CD14-positive monocyte (primary cell): ENCODE data around the gene SV2A. TPM values are rescaled to one million over a fixed set of nuclear protein-coding genes. Genes with fewer than 3 reads are reported as not detected.
"Not testable (repeated sequence)": the region's sequence is repeated elsewhere in the genome, so short reads cannot be mapped to it uniquely, and the experiment has no call there.

ENCODE experiments used
- DNase-seq, 3 donors: peaks; one replicate each; pipeline ENCODE4 v3.0.0-alpha.2; 2011 to 2022
- H2AFZ ChIP-seq: 2 replicates; pipeline ENCODE4 v1.6.0; 2012; ENCODE audit warnings: mild to moderate bottlenecking, low read depth, low read length, inconsistent platforms; ENCODE audit not compliant: insufficient read depth, poor library complexity, severe bottlenecking
- H3K27ac ChIP-seq, 2 donors: 1 replicate in 1 of 2; 2 replicates in 1 of 2; pipeline ENCODE4 v1.5.1; 2012 to 2013; ENCODE audit warnings: low read length in 2 of 2, control low read depth in 1 of 2, inconsistent platforms in 1 of 2, low read depth in 1 of 2, mild to moderate bottlenecking in 1 of 2
- H3K27me3 ChIP-seq, 2 donors: one replicate each; pipeline versions ENCODE4 v1.6.0 to v1.6.1; 2011 to 2013; ENCODE audit warnings: low read length in 2 of 2; ENCODE audit not compliant: control insufficient read depth in 2 of 2, insufficient read depth in 2 of 2
- H3K36me3 ChIP-seq, 2 donors: replicated peaks in 1 of 2; 1 replicate in 1 of 2; 2 replicates in 1 of 2; pipeline versions ENCODE4 v1.5.1 to v1.6.1; 2012 to 2013; ENCODE audit warnings: low read length in 2 of 2, control low read depth in 1 of 2, inconsistent platforms in 1 of 2, mild to moderate bottlenecking in 1 of 2; ENCODE audit not compliant: insufficient read depth in 2 of 2, control insufficient read depth in 1 of 2
- H3K4me1 ChIP-seq, 2 donors: 1 replicate in 1 of 2; 2 replicates in 1 of 2; pipeline versions ENCODE4 v1.5.1 to v1.6.1; 2012 to 2013; ENCODE audit warnings: low read length in 2 of 2, control low read depth in 1 of 2, inconsistent platforms in 1 of 2, mild to moderate bottlenecking in 1 of 2, moderate library complexity in 1 of 2; ENCODE audit not compliant: insufficient read depth in 2 of 2, control insufficient read depth in 1 of 2
- H3K4me2 ChIP-seq: replicated peaks from 2 replicates; pipeline ENCODE3; 2012; ENCODE audit warnings: low read length, moderate library complexity, mild to moderate bottlenecking; ENCODE audit not compliant: poor library complexity, severe bottlenecking; ENCODE audit errors: extremely low read depth
- H3K4me3 ChIP-seq, 3 experiments: fragments of 200-600 bp in 1 of 3; sonication (generic) in 1 of 3; replicated peaks in 1 of 3; 1 replicate in 2 of 3; 2 replicates in 1 of 3; pipeline ENCODE4 v1.5.1; 2011 to 2013; ENCODE audit warnings: low read length in 3 of 3, mild to moderate bottlenecking in 3 of 3, control low read depth in 2 of 3, low read depth in 2 of 3, inconsistent platforms in 1 of 3, moderate library complexity in 1 of 3
- H3K79me2 ChIP-seq: 2 replicates; pipeline ENCODE4 v1.6.0; 2012; ENCODE audit warnings: mild to moderate bottlenecking, control low read depth, inconsistent platforms, low read length, moderate library complexity; ENCODE audit not compliant: insufficient read depth
- H3K9ac ChIP-seq: 2 replicates; pipeline ENCODE4 v1.6.0; 2017; ENCODE audit warnings: low read length, mild to moderate bottlenecking; ENCODE audit not compliant: insufficient read depth, poor library complexity, severe bottlenecking
- H3K9me3 ChIP-seq, 2 donors: replicated peaks in 1 of 2; 1 replicate in 1 of 2; 2 replicates in 1 of 2; pipeline versions ENCODE4 v1.5.1 to v1.6.1; 2012 to 2013; ENCODE audit warnings: low read length in 2 of 2, control low read depth in 1 of 2; ENCODE audit not compliant: control insufficient read depth in 1 of 2, insufficient read depth in 1 of 2
- H4K20me1 ChIP-seq: 2 replicates; pipeline ENCODE4 v1.6.0; 2012; ENCODE audit warnings: mild to moderate bottlenecking, low read length, control low read depth, moderate library complexity; ENCODE audit not compliant: insufficient read depth
- H3K27ac Mint-ChIP-seq, 7 donors: one replicate each; pipeline ENCODE4 v1.8.0; 2020; ENCODE audit warnings: mild to moderate bottlenecking in 7 of 7, mixed read lengths in 7 of 7, moderate library complexity in 6 of 7, inconsistent platforms in 2 of 7
- H3K27me3 Mint-ChIP-seq, 3 donors: one replicate each; pipeline ENCODE4 v1.8.0; 2021 to 2022; ENCODE audit warnings: low read depth in 3 of 3, mild to moderate bottlenecking in 3 of 3, mixed read lengths in 3 of 3, moderate library complexity in 3 of 3, inconsistent platforms in 1 of 3
- H3K36me3 Mint-ChIP-seq, 2 donors: one replicate each; pipeline ENCODE4 v1.8.0; 2020; ENCODE audit warnings: mixed read lengths in 2 of 2, inconsistent platforms in 1 of 2, mild to moderate bottlenecking in 1 of 2
- H3K4me1 Mint-ChIP-seq: one replicate; pipeline ENCODE4 v1.8.0; 2020; ENCODE audit warnings: mild to moderate bottlenecking, mixed read lengths
- H3K4me3 Mint-ChIP-seq, 2 donors: one replicate each; pipeline ENCODE4 v1.8.0; 2020; ENCODE audit warnings: mild to moderate bottlenecking in 2 of 2, mixed read lengths in 2 of 2, moderate library complexity in 1 of 2
- H3K9me3 Mint-ChIP-seq, 7 donors: one replicate each; pipeline ENCODE4 v1.8.0; 2020 to 2022; ENCODE audit warnings: mixed read lengths in 7 of 7, mild to moderate bottlenecking in 6 of 7, moderate library complexity in 6 of 7, inconsistent platforms in 2 of 7
- CTCF ChIP-seq: fragments of 200-600 bp; IDR thresholded peaks from one replicate; pipeline ENCODE4 v1.8.0; 2022; ENCODE audit warnings: antibody characterized with exemption, mild to moderate bottlenecking
- WGBS: methylation state at CpG from one replicate; pipeline ENCODE4 v1.1.5; 2013; ENCODE audit warnings: missing lambda C conversion rate; ENCODE audit not compliant: insufficient coverage; 5-methylcytosine and 5-hydroxymethylcytosine counted together
- intact Hi-C, 2 donors: fragments of 100-400 bp; cut with micrococcal nuclease; formaldehyde crosslinking; loops; one replicate each; pipeline versions ENCODE4 v1.15.0 to v1.15.1; 2023
- polyA plus RNA-seq, 3 donors: library from polyadenylated mRNA; depleted of rRNA in 1 of 3; unstranded in 2 of 3; stranded (reverse) in 1 of 3; fragments of 300-500 nt in 2 of 3; fragments of >200 nt in 1 of 3; fragmentation: Illumina TruSeq in 2 of 3; gene quantifications; 1 replicate in 2 of 3; 2 replicates in 1 of 3; pipeline ENCODE4 v1.2.3, GENCODE V29; 2012 to 2021

SV2A gene
- polyA plus RNA-seq, 3 donors, result 0.07 to 0.17 (median 0.14) TPM

- peaks cover 9% of the 10 kb centered on the region for H3K79me2 ChIP-seq
- intact Hi-C loops, result no loop called here
- H3K4me2 ChIP-seq, result no peak overlapping the region
- no peak overlapping the region for H2AFZ ChIP-seq
- no peak for DNase-seq
- Mint-ChIP-seq H3K27me3 (peaks cover 0 to 2% (median 0%) of the 10 kb centered on the region in 3 donors), H3K27ac (no peak overlapping the region), H3K4me3 (no peak overlapping the region), H3K9me3 (no peaks in the 10 kb centered on the region), H3K36me3 (peaks cover 0 to 3% of the 10 kb centered on the region in 2 donors), H3K4me1 (peaks cover 4% of the 10 kb centered on the region)
- no peaks in the 10 kb centered on the region for H3K27me3 ChIP-seq
- no peak overlapping the region for H3K27ac ChIP-seq
- no peaks in the 10 kb centered on the region for H3K9me3 ChIP-seq
- 92% methylated on average over 1 of the region's 1 CpG for WGBS
- H3K36me3 ChIP-seq, result no peaks in the 10 kb centered on the region
- H4K20me1 ChIP-seq, result peaks cover 28% of the 10 kb centered on the region
- H3K4me3 ChIP-seq, result no peak overlapping the region
- H3K4me1 ChIP-seq, result peaks cover 6 to 12% of the 10 kb centered on the region in 2 donors
- TF ChIP-seq CTCF, result no peak
- H3K9ac ChIP-seq, result no peak overlapping the region
Observed at GRCh38 chr1:149879556-149879955, 38.1 kb downstream of the SV2A start.

GRCh38 chr1:149877211-149877946 lies 40.3 kb downstream of the SV2A start:
- peak overlapping the region in 1 of 7 donors; percentile 2 for H3K27ac Mint-ChIP-seq
- Histone ChIP-seq H3K27me3 (no peaks in the 10 kb centered on the region), H3K79me2 (no peaks in the 10 kb centered on the region), H2AFZ (no peak overlapping the region), H4K20me1 (peaks cover 6% of the 10 kb centered on the region), H3K4me3 (no peak overlapping the region), H3K4me1 (no peaks in the 10 kb centered on the region), H3K4me2 (no peak overlapping the region), H3K36me3 (no peaks in the 10 kb centered on the region), H3K9ac (no peak overlapping the region), H3K27ac (no peak overlapping the region), H3K9me3 (no peaks in the 10 kb centered on the region)
- no peaks in the 10 kb centered on the region for H3K36me3 Mint-ChIP-seq
- no peak for DNase-seq
- intact Hi-C loops, result no loop called here
- peaks cover 0 to 2% (median 0%) of the 10 kb centered on the region in 3 donors for H3K27me3 Mint-ChIP-seq
- H3K4me1 Mint-ChIP-seq, result peaks cover 4% of the 10 kb centered on the region
- 97% methylated on average over 7 of the region's 7 CpGs for WGBS
- H3K9me3 Mint-ChIP-seq, result no peaks in the 10 kb centered on the region
- no peak for TF ChIP-seq CTCF
- H3K4me3 Mint-ChIP-seq, result no peak overlapping the region

- H3K4me1 Mint-ChIP-seq, H3K9me3 Mint-ChIP-seq, H3K27me3 ChIP-seq, H3K4me2 ChIP-seq, H3K9me3 ChIP-seq, H3K4me1 ChIP-seq, H3K27ac Mint-ChIP-seq, H4K20me1 ChIP-seq, H2AFZ ChIP-seq, intact Hi-C loops, H3K36me3 Mint-ChIP-seq, H3K4me3 ChIP-seq, DNase-seq, H3K4me3 Mint-ChIP-seq, H3K36me3 ChIP-seq, H3K27ac ChIP-seq, H3K27me3 Mint-ChIP-seq, H3K79me2 ChIP-seq, H3K9ac ChIP-seq: not testable (repeated sequence)
- no CpG with 5 or more reads among the region's 4 CpGs for WGBS
Observed at GRCh38 chr1:149873060-149873459, 44.6 kb downstream of the SV2A start.
